ENCODE data around the gene RNF213.

The RNF213 gene

GRCh38 chr17:80424878-80425765 is 164.5 kb downstream of the RNF213 start:
- Mint-ChIP-seq H3K9me3 (no peaks in the 10 kb centered on the region), H3K4me1 (no peaks in the 10 kb centered on the region), H3K27me3 (ENCODE audit: low read depth) (no peaks in the 10 kb centered on the region), H3K36me3 (ENCODE audit: low read depth) (peaks cover under 1% of the 10 kb centered on the region), H3K4me3 (no peak overlapping the region), H3K27ac (no peak overlapping the region)
- TF ChIP-seq, protein P1, sequence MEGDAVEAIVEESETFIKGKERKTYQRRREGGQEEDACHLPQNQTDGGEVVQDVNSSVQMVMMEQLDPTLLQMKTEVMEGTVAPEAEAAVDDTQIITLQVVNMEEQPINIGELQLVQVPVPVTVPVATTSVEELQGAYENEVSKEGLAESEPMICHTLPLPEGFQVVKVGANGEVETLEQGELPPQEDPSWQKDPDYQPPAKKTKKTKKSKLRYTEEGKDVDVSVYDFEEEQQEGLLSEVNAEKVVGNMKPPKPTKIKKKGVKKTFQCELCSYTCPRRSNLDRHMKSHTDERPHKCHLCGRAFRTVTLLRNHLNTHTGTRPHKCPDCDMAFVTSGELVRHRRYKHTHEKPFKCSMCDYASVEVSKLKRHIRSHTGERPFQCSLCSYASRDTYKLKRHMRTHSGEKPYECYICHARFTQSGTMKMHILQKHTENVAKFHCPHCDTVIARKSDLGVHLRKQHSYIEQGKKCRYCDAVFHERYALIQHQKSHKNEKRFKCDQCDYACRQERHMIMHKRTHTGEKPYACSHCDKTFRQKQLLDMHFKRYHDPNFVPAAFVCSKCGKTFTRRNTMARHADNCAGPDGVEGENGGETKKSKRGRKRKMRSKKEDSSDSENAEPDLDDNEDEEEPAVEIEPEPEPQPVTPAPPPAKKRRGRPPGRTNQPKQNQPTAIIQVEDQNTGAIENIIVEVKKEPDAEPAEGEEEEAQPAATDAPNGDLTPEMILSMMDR (IDR thresholded peaks at IDR 0.05; ENCODE audit: unreplicated experiment in 3 of 3): no peak

GRCh38 chr17:80425835-80426426 is 165.3 kb downstream of the RNF213 start:
- no peaks in the 10 kb centered on the region for H3K27me3 Mint-ChIP-seq (ENCODE audit: low read depth)
- no peak overlapping the region for H3K4me3 Mint-ChIP-seq
- no peak overlapping the region for H3K27ac Mint-ChIP-seq
- no peaks in the 10 kb centered on the region for H3K36me3 Mint-ChIP-seq (ENCODE audit: low read depth)
- no peaks in the 10 kb centered on the region for H3K9me3 Mint-ChIP-seq
- no peaks in the 10 kb centered on the region for H3K4me1 Mint-ChIP-seq
- TF ChIP-seq, protein P1 (IDR thresholded peaks at IDR 0.05; ENCODE audit: unreplicated experiment in 3 of 3): no peak

GRCh38 chr17:80426671-80427326 is 166.1 kb downstream of the RNF213 start:
- Mint-ChIP-seq H3K4me3 (no peak overlapping the region), H3K36me3 (ENCODE audit: low read depth) (no peaks in the 10 kb centered on the region), H3K9me3 (no peaks in the 10 kb centered on the region), H3K4me1 (no peaks in the 10 kb centered on the region), H3K27me3 (ENCODE audit: low read depth) (no peaks in the 10 kb centered on the region), H3K27ac (no peak overlapping the region)
- TF ChIP-seq, protein P1 (IDR thresholded peaks at IDR 0.05; ENCODE audit: unreplicated experiment in 3 of 3): peak; percentile 90 to 98 (median 94)

DNA sequence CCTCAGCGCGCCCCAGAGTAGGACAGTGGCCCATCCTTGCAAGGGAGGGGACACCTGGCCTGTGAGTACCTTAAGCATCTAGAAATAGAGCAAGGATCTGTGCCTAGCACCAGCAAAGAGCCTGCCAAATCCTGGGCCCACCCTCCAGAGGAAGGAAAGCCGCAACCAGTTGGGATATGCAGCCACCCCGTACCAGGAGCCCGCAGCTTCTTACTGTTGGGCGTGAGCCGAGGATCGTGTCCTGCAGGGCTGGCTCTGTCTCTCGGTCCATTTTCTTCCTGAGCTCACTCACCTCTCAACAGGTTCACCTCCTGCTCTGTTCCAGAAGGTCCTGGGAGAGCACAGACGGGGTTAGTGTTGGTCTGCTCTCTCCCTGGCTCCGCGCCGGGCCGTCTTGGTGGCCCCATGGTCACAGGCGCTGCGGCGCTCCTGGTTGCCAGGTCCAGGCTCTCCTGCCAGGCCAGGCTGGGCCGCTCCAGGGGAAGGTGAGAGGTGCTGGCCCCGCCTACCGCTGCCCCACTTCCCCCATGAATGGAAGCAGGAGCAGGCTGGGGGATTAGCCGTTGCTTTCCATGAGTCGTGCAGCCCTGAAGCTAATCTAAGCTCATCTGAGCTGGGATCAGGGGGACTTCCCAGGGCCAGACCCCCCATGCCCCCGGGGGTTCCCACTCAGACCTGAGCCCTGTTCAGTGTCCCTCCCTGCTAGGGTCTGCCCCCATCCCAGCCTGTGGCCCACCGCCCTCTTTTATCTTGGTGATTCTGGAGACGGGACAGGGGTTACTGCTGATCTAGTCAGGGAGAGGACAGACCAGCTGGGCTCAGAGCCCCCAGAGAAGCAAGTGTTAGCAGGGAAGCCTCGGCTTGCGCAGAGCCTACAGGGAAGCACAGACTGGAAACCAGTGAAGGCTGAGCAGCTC is 167.0 kb downstream of the RNF213 start:
- Mint-ChIP-seq H3K4me3 (no peak overlapping the region), H3K36me3 (ENCODE audit: low read depth) (no peaks in the 10 kb centered on the region), H3K4me1 (no peaks in the 10 kb centered on the region), H3K27ac (no peak overlapping the region), H3K9me3 (no peaks in the 10 kb centered on the region), H3K27me3 (ENCODE audit: low read depth) (no peaks in the 10 kb centered on the region)
- TF ChIP-seq, protein P1 (IDR thresholded peaks at IDR 0.05; ENCODE audit: unreplicated experiment in 3 of 3): no peak

- Mint-ChIP-seq H3K9me3 (no peaks in the 10 kb centered on the region), H3K27me3 (ENCODE audit: low read depth) (no peaks in the 10 kb centered on the region)
These were observed 167.7 kb downstream of the RNF213 start for GRCh38 chr17:80428363-80428762.

More at GRCh38 chr17:80428363-80428762, 167.7 kb downstream of the RNF213 start:
- Mint-ChIP-seq H3K4me3 (no peak overlapping the region), H3K36me3 (ENCODE audit: low read depth) (no peaks in the 10 kb centered on the region), H3K4me1 (no peaks in the 10 kb centered on the region), H3K27ac (no peak overlapping the region)
- TF ChIP-seq, protein P1 (IDR thresholded peaks at IDR 0.05; ENCODE audit: unreplicated experiment in 3 of 3): no peak
